Nephron (organoid): ENCODE data around the gene ZNF366.
A peak's percentile ranks its signal among the peaks of the same experiment; 100 is the strongest.

Experiments
- H3K27ac Mint-ChIP-seq, 3 experiments: 2 replicates each; pipeline ENCODE4 v1.8.0; 2020; ENCODE audit warnings: mixed read lengths in 3 of 3, mild to moderate bottlenecking in 2 of 3, moderate library complexity in 1 of 3
- H3K27me3 Mint-ChIP-seq: 2 replicates; pipeline ENCODE4 v1.8.0; 2021; ENCODE audit warnings: low read depth, mild to moderate bottlenecking, moderate library complexity, mixed read lengths
- H3K36me3 Mint-ChIP-seq: 2 replicates; pipeline ENCODE4 v1.8.0; 2020; ENCODE audit warnings: low read depth, mixed read lengths
- H3K4me1 Mint-ChIP-seq: 2 replicates; pipeline ENCODE4 v1.8.0; 2020; ENCODE audit warnings: mixed read lengths
- H3K4me3 Mint-ChIP-seq, 3 experiments: 2 replicates each; pipeline ENCODE4 v1.8.0; 2020; ENCODE audit warnings: mild to moderate bottlenecking in 3 of 3, mixed read lengths in 3 of 3, moderate library complexity in 2 of 3
- H3K9me3 Mint-ChIP-seq: 2 replicates; pipeline ENCODE4 v1.8.0; 2020; ENCODE audit warnings: mixed read lengths
- TF ChIP-seq, protein P1 (sequence below), 3 experiments: fragments of 200-600 bp; sonication (generic); IDR thresholded peaks; one replicate each; pipeline ENCODE4 v1.5.0; 2021; ENCODE audit warnings: antibody characterized with exemption in 3 of 3; ENCODE audit not compliant: unreplicated experiment in 3 of 3

The ZNF366 gene

GRCh38 chr5:72456391-72457074, 50.7 kb downstream of the ZNF366 start:
- Mint-ChIP-seq H3K4me1 (peaks cover 82% of the 10 kb centered on the region), H3K27ac (peak overlapping the region; percentile 25 to 98 (median 89)), H3K27me3 (peaks cover 5% of the 10 kb centered on the region), H3K36me3 (no peaks in the 10 kb centered on the region), H3K9me3 (no peaks in the 10 kb centered on the region), H3K4me3 (peak overlapping the region in 1 of 3 experiments; percentile 41)
- TF ChIP-seq, protein P1, sequence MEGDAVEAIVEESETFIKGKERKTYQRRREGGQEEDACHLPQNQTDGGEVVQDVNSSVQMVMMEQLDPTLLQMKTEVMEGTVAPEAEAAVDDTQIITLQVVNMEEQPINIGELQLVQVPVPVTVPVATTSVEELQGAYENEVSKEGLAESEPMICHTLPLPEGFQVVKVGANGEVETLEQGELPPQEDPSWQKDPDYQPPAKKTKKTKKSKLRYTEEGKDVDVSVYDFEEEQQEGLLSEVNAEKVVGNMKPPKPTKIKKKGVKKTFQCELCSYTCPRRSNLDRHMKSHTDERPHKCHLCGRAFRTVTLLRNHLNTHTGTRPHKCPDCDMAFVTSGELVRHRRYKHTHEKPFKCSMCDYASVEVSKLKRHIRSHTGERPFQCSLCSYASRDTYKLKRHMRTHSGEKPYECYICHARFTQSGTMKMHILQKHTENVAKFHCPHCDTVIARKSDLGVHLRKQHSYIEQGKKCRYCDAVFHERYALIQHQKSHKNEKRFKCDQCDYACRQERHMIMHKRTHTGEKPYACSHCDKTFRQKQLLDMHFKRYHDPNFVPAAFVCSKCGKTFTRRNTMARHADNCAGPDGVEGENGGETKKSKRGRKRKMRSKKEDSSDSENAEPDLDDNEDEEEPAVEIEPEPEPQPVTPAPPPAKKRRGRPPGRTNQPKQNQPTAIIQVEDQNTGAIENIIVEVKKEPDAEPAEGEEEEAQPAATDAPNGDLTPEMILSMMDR (IDR thresholded peaks at IDR 0.05; ENCODE audit: unreplicated experiment in 3 of 3) = no peak

- TF ChIP-seq, protein P1 (IDR thresholded peaks at IDR 0.05; ENCODE audit: unreplicated experiment in 3 of 3) = no peak
- peak overlapping the region in 2 of 3 experiments; percentile 79 to 98 for H3K27ac Mint-ChIP-seq
- no peak overlapping the region for H3K4me3 Mint-ChIP-seq
- H3K36me3 Mint-ChIP-seq = no peaks in the 10 kb centered on the region
- H3K4me1 Mint-ChIP-seq = peaks cover 88% of the 10 kb centered on the region
- peaks cover 5% of the 10 kb centered on the region for H3K27me3 Mint-ChIP-seq
- no peaks in the 10 kb centered on the region for H3K9me3 Mint-ChIP-seq
Measured at GRCh38 chr5:72455476-72455875, 51.7 kb downstream of the ZNF366 start.

DNA sequence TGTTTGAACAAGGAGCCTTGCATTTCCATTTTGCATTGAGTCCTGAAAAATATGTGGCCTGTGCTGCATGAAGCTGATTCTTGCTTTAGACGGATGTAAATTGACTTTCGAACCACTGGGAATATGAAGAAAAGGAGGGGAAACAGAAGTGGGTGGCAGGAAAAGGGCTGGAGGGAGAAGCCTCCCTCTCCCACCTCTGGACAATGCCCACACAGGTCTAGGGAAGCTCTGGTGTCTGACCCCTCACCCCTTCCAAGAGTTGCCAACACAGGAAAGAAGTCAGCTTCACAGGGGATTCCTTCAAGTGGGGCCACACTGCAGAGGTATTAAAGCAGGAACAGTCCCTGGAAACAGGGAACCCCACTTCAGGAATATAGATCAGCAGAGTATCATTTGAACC, 52.2 kb downstream of the ZNF366 start:
- Mint-ChIP-seq H3K27ac (peak overlapping the region in 2 of 3 experiments; percentile 79 to 98), H3K4me1 (peaks cover 92% of the 10 kb centered on the region), H3K9me3 (no peaks in the 10 kb centered on the region), H3K27me3 (peaks cover 5% of the 10 kb centered on the region), H3K4me3 (no peak overlapping the region), H3K36me3 (no peaks in the 10 kb centered on the region)
- TF ChIP-seq, protein P1 (IDR thresholded peaks at IDR 0.05; ENCODE audit: unreplicated experiment in 3 of 3) = no peak

- Mint-ChIP-seq H3K9me3 (no peaks in the 10 kb centered on the region), H3K36me3 (no peaks in the 10 kb centered on the region), H3K4me1 (peaks cover 90% of the 10 kb centered on the region), H3K27ac (peak overlapping the region; percentile 94 to 100 (median 98)), H3K4me3 (peak overlapping the region in 1 of 3 experiments; percentile 26), H3K27me3 (peaks cover 5% of the 10 kb centered on the region)
- TF ChIP-seq, protein P1 (IDR thresholded peaks at IDR 0.05; ENCODE audit: unreplicated experiment in 3 of 3) = no peak
Measured at GRCh38 chr5:72453246-72453775, 53.9 kb downstream of the ZNF366 start.

DNA sequence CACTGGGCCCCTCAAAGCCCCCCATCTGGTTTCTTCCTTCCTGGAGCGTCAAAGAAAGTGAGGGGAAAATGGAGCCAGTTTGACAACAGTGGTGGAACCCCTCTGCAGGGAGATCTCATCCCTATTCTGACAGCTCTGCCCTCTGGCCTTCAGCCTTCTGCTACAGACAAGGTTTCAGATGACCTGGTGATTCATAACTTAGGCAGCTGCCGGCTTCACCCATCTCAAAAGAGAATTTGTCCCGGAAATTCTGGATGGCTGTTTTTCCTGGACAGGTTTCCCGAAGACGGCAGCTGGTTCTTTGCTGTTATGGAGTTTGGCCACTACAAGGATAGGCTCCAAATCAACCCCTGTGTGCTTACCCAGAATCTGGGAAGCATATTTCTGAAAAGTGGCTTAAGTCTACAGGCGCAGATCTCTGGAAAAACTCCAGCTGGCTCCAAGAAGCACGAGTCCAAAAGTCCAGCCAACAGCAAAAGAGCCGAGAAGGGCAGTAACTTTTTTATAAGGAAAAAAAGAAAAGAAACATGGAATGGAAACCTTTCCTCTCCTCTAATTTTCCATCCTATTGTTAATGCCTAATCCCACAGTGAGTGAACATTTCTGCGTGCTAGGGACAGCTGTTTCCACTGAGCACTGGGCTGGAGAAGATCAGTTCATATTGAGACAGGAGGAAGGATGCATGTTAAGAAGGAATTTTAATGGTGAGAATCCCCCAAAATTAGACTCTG, 54.5 kb downstream of the ZNF366 start:
- Mint-ChIP-seq H3K36me3 (no peaks in the 10 kb centered on the region), H3K4me3 (peak overlapping the region in 2 of 3 experiments; percentile 3 to 26), H3K27me3 (peaks cover 5% of the 10 kb centered on the region), H3K4me1 (peaks cover 92% of the 10 kb centered on the region), H3K27ac (peak overlapping the region; percentile 94 to 100 (median 98)), H3K9me3 (no peaks in the 10 kb centered on the region)
- TF ChIP-seq, protein P1 (IDR thresholded peaks at IDR 0.05; ENCODE audit: unreplicated experiment in 3 of 3) = no peak
